ENCODE results near the gene CAPN11.

The CAPN11 gene

GRCh38 chr6:44217332-44218143, 58.9 kb downstream of the CAPN11 start:
- DNase-seq = no peak

- peak; percentile 31 to 80 (median 77) for DNase-seq
Measured at GRCh38 chr6:44219053-44219814, 60.6 kb downstream of the CAPN11 start.

GRCh38 chr6:44219815-44220784, 61.5 kb downstream of the CAPN11 start:
- no peak for DNase-seq

GRCh38 chr6:44220913-44221290, 62.3 kb downstream of the CAPN11 start:
- no peak for DNase-seq

- peak in 1 of 3 experiments; percentile 35 for DNase-seq
Measured at GRCh38 chr6:44221291-44221960, 62.8 kb downstream of the CAPN11 start.

- DNase-seq = no peak
Measured at GRCh38 chr6:44221961-44222335, 63.3 kb downstream of the CAPN11 start.

- peak in 1 of 3 experiments; percentile 61 for DNase-seq
Measured at GRCh38 chr6:44222486-44223318, 64.1 kb downstream of the CAPN11 start.

- DNase-seq = peak; percentile 67 to 82 (median 70)
Measured at GRCh38 chr6:44223319-44224028, 64.9 kb downstream of the CAPN11 start, which contains the start of gene SLC29A1. Gene SLC29A1, plus strand, starts transcription at chr6:44223595. Its CDS starts 3,719 bp downstream, at chr6:44227314.

- peak in 2 of 3 experiments; percentile 10 to 73 for DNase-seq
Measured at GRCh38 chr6:44224029-44224964, 65.7 kb downstream of the CAPN11 start.

GRCh38 chr6:44224965-44225305, 66.3 kb downstream of the CAPN11 start:
- DNase-seq = no peak

GRCh38 chr6:44225579-44226325, 67.1 kb downstream of the CAPN11 start:
- peak in 2 of 3 experiments; percentile 12 to 30 for DNase-seq

GRCh38 chr6:44226368-44227147, 67.9 kb downstream of the CAPN11 start:
- DNase-seq = no peak

GRCh38 chr6:44227148-44227793, 68.7 kb downstream of the CAPN11 start:
- DNase-seq = no peak

GRCh38 chr6:44228031-44228430, 69.4 kb downstream of the CAPN11 start:
- DNase-seq = no peak

- no peak for DNase-seq
Measured at GRCh38 chr6:44228433-44228832, 69.8 kb downstream of the CAPN11 start.

GRCh38 chr6:44228836-44229235, 70.2 kb downstream of the CAPN11 start:
- no peak for DNase-seq

- no peak for DNase-seq
Measured at GRCh38 chr6:44229376-44230033, 70.9 kb downstream of the CAPN11 start.

Measured in NCI-H1417 (cell line).